Measurements from ENCODE around the gene ALDH1A1. TPM values are rescaled to one million over a fixed set of nuclear protein-coding genes. Genes with fewer than 3 reads are reported as not detected.

The ALDH1A1 gene
- total and polyA plus RNA-seq, 5 donors, result 35.3 to 56.7 (median 40.8) TPM

Other genes starting within 250 kb of the ALDH1A1 start
- gene ANXA1, start 198.8 kb upstream of the ALDH1A1 start, total RNA-seq, result 100 to 1,000 TPM in 1 of 4 donors, 10 to 100 TPM in 3; 46.7 to 120 (median 83.4) TPM
- 139 TPM for gene ANXA1, start 198.8 kb upstream of the ALDH1A1 start, polyA plus RNA-seq